ENCODE data around the gene MRGPRE. TPM values are rescaled to one million over a fixed set of nuclear protein-coding genes. Genes with fewer than 3 reads are reported as not detected.

The MRGPRE gene
- total RNA-seq, 2 donors from 2014 or later, result not detected

DNA sequence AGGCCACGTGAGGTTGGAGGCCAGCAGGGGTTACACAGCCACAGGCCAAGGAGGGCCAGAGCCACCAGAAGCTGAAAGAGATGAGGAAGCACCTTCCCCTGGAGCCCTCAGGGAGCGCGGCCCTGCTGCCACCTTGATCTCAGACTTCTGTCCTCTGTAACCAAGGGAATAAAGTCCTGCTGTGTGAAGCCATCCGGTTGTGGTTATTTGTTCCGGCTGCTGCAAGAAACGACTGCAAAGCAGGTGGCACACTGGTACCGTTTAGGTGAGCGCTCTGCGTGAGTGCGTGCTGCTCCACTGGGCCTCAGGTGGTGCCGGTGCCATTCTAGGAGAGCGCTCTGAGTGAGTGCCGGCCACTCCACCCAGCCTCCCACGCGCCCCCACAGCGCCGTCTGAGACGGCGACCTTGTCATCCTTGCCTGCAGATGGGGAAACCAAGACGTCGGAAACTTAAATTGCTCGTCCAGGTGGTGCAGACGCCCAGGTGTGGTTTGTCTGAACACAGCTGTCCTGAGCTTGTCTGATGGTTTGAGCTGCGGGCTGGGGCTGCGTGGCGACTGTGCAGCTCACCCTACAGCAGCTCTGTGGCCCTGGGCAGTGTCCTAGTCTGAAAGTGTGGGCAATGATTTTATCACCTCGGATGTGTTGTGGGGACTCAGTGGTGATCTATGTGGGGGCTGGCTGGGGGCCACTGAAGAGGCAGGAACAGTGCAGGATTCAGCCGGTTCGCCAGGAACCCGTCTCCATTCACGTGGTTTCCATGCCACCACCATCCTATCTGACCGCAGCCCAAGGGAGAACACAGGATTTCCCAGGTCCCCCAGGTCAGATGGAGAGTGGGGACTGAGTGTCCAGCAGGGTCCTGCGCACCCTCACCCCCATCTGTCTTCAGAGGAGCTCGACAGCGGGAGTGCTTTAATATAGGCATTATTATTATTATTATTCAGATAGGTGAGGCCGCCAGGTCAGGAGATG, 9.0 kb downstream of the MRGPRE start:
- no peaks in the 10 kb centered on the region for H3K9me3 ChIP-seq (ENCODE audit: control insufficient read depth, low read length, poor library complexity, severe bottlenecking)
- Mint-ChIP-seq H3K36me3 (ENCODE audit: low read depth) (peaks cover 3% of the 10 kb centered on the region), H3K27ac (no peak overlapping the region), H3K4me3 (no peak overlapping the region), H3K27me3 (peaks cover 67% of the 10 kb centered on the region), H3K4me1 (peaks cover 7% of the 10 kb centered on the region)
- no peak for ATAC-seq
- DNase-seq, result no peak

- no peak for DNase-seq
- H3K36me3 Mint-ChIP-seq (ENCODE audit: low read depth), result peaks cover 3% of the 10 kb centered on the region
- H3K4me1 Mint-ChIP-seq, result peaks cover 7% of the 10 kb centered on the region
- no peaks in the 10 kb centered on the region for H3K9me3 ChIP-seq (ENCODE audit: control insufficient read depth, low read length, poor library complexity, severe bottlenecking)
- H3K27me3 Mint-ChIP-seq, result peaks cover 64% of the 10 kb centered on the region
- no peak for ATAC-seq
- no peak overlapping the region for H3K4me3 Mint-ChIP-seq
- H3K27ac Mint-ChIP-seq, result no peak overlapping the region
Observed at GRCh38 chr11:3222003-3222855, 10.0 kb downstream of the MRGPRE start.

- H3K27ac Mint-ChIP-seq, result no peak overlapping the region
- H3K27me3 Mint-ChIP-seq, result peaks cover 62% of the 10 kb centered on the region
- no peak for ATAC-seq
- peaks cover 5% of the 10 kb centered on the region for H3K36me3 Mint-ChIP-seq (ENCODE audit: low read depth)
- DNase-seq, result no peak
- H3K9me3 ChIP-seq (ENCODE audit: control insufficient read depth, low read length, poor library complexity, severe bottlenecking), result no peaks in the 10 kb centered on the region
- no peak overlapping the region for H3K4me3 Mint-ChIP-seq
- peaks cover 14% of the 10 kb centered on the region for H3K4me1 Mint-ChIP-seq
Observed at GRCh38 chr11:3221408-3222002, 10.7 kb downstream of the MRGPRE start.

GRCh38 chr11:3220521-3221407, 11.5 kb downstream of the MRGPRE start:
- peaks cover 56% of the 10 kb centered on the region for H3K27me3 Mint-ChIP-seq
- DNase-seq (no peak), ATAC-seq (no peak)
- peaks cover 5% of the 10 kb centered on the region for H3K36me3 Mint-ChIP-seq (ENCODE audit: low read depth)
- peaks cover 14% of the 10 kb centered on the region for H3K4me1 Mint-ChIP-seq
- H3K27ac Mint-ChIP-seq, result no peak overlapping the region
- no peak overlapping the region for H3K4me3 Mint-ChIP-seq
- no peaks in the 10 kb centered on the region for H3K9me3 ChIP-seq (ENCODE audit: control insufficient read depth, low read length, poor library complexity, severe bottlenecking)

- H3K27me3 Mint-ChIP-seq, result peaks cover 63% of the 10 kb centered on the region
- no peak for ATAC-seq
Observed at GRCh38 chr11:3220101-3220500, 12.1 kb downstream of the MRGPRE start.

GRCh38 chr11:3219281-3219892, 12.8 kb downstream of the MRGPRE start:
- H3K27me3 Mint-ChIP-seq, result peaks cover 61% of the 10 kb centered on the region
- H3K27ac Mint-ChIP-seq, result no peak overlapping the region
- H3K4me3 Mint-ChIP-seq, result no peak overlapping the region
- no peak for DNase-seq
- H3K4me1 Mint-ChIP-seq, result peaks cover 14% of the 10 kb centered on the region
- peaks cover 5% of the 10 kb centered on the region for H3K36me3 Mint-ChIP-seq (ENCODE audit: low read depth)
- no peak for ATAC-seq
- no peaks in the 10 kb centered on the region for H3K9me3 ChIP-seq (ENCODE audit: control insufficient read depth, low read length, poor library complexity, severe bottlenecking)

More at GRCh38 chr11:3220101-3220500, 12.1 kb downstream of the MRGPRE start:
- H3K9me3 ChIP-seq (ENCODE audit: control insufficient read depth, low read length, poor library complexity, severe bottlenecking), result no peaks in the 10 kb centered on the region
- peaks cover 5% of the 10 kb centered on the region for H3K36me3 Mint-ChIP-seq (ENCODE audit: low read depth)
- DNase-seq, result no peak
- no peak overlapping the region for H3K27ac Mint-ChIP-seq
- peaks cover 14% of the 10 kb centered on the region for H3K4me1 Mint-ChIP-seq
- H3K4me3 Mint-ChIP-seq, result no peak overlapping the region

DNA sequence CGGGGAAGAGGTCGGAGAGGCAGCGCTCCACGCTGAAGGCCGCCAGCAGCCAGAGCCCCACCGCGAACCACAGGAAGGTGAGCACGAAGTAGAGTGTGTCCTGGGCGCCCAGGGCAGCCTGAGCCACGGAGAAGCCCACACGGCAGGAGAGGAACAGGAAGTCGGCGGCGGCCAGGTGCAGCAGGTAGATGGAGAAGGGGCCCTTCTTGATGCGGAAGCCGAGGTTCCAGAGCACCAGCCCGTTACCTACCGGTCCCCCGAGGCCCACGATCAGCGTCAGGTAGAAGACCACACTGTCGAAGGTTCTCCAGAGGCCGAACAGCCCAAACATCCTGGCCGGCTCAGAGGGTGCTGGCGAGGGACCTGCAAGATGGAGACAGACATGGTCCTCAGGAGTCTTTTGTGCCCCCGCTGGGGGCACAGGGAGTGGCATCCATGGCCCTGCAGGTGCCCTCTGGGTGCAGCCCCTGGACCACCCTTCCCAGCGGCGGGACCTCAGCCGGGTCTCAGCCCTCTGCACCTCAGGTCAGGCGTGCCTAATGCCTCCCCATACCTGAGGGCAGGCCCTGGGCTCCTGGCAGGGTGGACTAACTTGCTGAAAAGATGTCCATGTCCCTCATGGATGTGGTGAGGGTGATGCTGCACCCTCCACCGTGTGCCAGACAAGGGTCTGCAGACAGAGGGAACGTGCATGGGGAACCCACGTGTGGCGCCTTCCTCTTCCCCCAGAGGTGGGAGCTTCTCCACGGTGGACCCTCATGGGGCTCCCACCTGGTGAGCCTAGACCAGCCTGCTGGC, 13.5 kb downstream of the MRGPRE start, which contains the start of gene MRGPRG:
MRGPRG (minus strand) TSS at position 331 of the 798 bp plus-strand sequence; CDS start at position 331, 0 bp downstream.
- DNase-seq, result no peak
- Mint-ChIP-seq H3K4me1 (peaks cover 14% of the 10 kb centered on the region), H3K27ac (no peak within 1 kb of the TSS), H3K4me3 (no peak within 1 kb of the TSS), H3K27me3 (peaks cover 61% of the 10 kb centered on the region), H3K36me3 (ENCODE audit: low read depth) (peaks cover 5% of the 10 kb centered on the region)
- no peak for ATAC-seq
- H3K9me3 ChIP-seq (ENCODE audit: control insufficient read depth, low read length, poor library complexity, severe bottlenecking), result no peaks in the 10 kb centered on the region

GRCh38 chr11:3217818-3218482, 14.3 kb downstream of the MRGPRE start:
- peaks cover 5% of the 10 kb centered on the region for H3K36me3 Mint-ChIP-seq (ENCODE audit: low read depth)
- no peak overlapping the region for H3K27ac Mint-ChIP-seq
- ATAC-seq (no peak), DNase-seq (peak in 2 of 3 donors; percentile 6 to 7)
- no peak overlapping the region for H3K4me3 Mint-ChIP-seq
- peaks cover 14% of the 10 kb centered on the region for H3K4me1 Mint-ChIP-seq
- H3K9me3 ChIP-seq (ENCODE audit: control insufficient read depth, low read length, poor library complexity, severe bottlenecking), result no peaks in the 10 kb centered on the region
- peaks cover 57% of the 10 kb centered on the region for H3K27me3 Mint-ChIP-seq

DNA sequence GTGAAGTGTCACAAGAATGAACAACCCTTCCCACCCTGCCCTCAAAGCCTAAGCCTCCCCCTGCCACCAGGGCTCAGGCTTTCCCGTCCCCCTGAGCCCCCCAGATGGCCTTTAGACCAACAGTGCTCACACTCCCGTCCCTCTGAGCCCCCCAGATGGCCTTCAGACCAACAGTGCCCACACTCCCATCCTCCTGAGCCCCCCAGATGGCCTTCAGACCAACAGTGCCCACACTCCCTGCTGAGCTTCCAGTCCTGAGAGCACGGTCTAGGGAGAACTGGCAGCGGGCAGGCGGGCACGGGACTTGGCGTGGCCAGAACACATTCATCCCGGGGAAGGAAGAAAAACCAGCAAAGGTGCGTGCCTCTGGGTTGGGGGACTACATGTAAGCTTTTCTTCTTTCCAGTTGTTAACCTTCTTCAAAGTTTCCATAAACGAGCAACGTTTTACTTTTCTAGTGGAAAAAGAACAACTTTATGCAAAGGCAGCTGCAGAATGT, 16.1 kb downstream of the MRGPRE start:
- ATAC-seq (no peak), DNase-seq (peak in 2 of 3 donors; percentile 0 to 1)
- H3K9me3 ChIP-seq (ENCODE audit: control insufficient read depth, low read length, poor library complexity, severe bottlenecking), result no peaks in the 10 kb centered on the region
- Mint-ChIP-seq H3K4me3 (no peak overlapping the region), H3K27me3 (peaks cover 41% of the 10 kb centered on the region), H3K36me3 (ENCODE audit: low read depth) (peaks cover 5% of the 10 kb centered on the region), H3K27ac (no peak overlapping the region), H3K4me1 (peaks cover 11% of the 10 kb centered on the region)

- peaks cover 11% of the 10 kb centered on the region for H3K4me1 Mint-ChIP-seq
- ATAC-seq (no peak), DNase-seq (peak in 1 of 3 donors; percentile 4)
Observed at GRCh38 chr11:3215346-3216026, 16.7 kb downstream of the MRGPRE start.

More at GRCh38 chr11:3215346-3216026, 16.7 kb downstream of the MRGPRE start:
- Mint-ChIP-seq H3K27me3 (peaks cover 37% of the 10 kb centered on the region), H3K36me3 (ENCODE audit: low read depth) (peaks cover 5% of the 10 kb centered on the region), H3K27ac (no peak overlapping the region), H3K4me3 (no peak overlapping the region)
- no peaks in the 10 kb centered on the region for H3K9me3 ChIP-seq (ENCODE audit: control insufficient read depth, low read length, poor library complexity, severe bottlenecking)

All from T-helper 17 cell (primary cell).